ENCODE measurements around the gene SOX15. TPM values are rescaled to one million over a fixed set of nuclear protein-coding genes. Genes with fewer than 3 reads are reported as not detected.

Gene SOX15
- polyA plus RNA-seq, 1 donor = 3.0 TPM

DNA sequence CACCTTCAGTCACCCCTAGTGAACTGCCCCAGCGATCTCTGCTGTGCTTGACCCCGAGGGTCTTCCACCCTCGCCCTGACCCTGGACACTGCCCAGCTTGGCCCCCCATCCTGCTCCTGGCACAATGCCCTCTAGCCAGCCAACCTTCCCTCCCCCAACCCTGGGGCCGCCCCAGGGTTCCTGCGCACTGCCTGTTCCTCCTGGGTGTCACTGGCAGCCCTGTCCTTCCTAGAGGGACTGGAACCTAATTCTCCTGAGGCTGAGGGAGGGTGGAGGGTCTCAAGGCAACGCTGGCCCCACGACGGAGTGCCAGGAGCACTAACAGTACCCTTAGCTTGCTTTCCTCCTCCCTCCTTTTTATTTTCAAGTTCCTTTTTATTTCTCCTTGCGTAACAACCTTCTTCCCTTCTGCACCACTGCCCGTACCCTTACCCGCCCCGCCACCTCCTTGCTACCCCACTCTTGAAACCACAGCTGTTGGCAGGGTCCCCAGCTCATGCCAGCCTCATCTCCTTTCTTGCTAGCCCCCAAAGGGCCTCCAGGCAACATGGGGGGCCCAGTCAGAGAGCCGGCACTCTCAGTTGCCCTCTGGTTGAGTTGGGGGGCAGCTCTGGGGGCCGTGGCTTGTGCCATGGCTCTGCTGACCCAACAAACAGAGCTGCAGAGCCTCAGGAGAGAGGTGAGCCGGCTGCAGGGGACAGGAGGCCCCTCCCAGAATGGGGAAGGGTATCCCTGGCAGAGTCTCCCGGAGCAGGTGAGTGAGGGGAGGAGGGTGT lies 31.2 kb downstream of the SOX15 start, which contains the start of gene TNFSF13:
TNFSF13 (plus strand) TSS at position 207 of the 776 bp plus-strand sequence; CDS start at position 497, 290 bp downstream.
- DNase-seq = no peak

DNA sequence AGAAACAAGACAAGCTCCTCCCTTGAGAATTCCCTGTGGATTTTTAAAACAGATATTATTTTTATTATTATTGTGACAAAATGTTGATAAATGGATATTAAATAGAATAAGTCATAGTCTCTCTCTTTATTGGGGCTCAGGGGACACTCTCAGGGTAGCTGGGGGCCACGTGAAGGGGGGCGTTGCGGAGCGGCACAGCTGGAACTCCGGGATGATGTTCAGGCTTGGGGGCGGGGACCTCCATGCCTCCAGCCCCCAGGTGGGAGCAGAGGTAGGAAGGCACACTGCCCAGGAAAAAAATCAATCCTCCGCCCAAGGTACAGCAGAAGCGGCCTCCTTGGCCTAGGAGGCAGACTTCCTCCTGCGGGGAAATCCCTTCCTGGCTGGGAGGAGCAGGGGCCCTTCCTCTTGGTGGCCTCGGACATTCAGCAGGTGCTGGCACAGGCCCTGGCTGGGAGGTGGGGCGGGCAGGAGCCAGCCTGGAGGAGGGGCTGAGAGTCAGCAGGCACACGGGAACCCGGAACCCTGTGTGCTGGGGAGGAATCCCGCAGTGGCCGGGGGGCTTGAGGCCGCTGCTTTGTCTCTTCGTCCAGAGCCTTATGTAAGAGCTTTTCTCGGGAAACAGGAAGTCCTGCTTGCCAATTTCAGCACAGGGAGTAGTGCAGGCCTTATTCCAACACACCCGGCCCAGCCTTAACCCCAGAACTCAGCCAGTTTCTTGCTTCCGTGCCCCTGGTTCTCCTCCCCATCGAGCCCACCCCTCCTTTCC lies 31.9 kb downstream of the SOX15 start:
- DNase-seq = no peak

DNA sequence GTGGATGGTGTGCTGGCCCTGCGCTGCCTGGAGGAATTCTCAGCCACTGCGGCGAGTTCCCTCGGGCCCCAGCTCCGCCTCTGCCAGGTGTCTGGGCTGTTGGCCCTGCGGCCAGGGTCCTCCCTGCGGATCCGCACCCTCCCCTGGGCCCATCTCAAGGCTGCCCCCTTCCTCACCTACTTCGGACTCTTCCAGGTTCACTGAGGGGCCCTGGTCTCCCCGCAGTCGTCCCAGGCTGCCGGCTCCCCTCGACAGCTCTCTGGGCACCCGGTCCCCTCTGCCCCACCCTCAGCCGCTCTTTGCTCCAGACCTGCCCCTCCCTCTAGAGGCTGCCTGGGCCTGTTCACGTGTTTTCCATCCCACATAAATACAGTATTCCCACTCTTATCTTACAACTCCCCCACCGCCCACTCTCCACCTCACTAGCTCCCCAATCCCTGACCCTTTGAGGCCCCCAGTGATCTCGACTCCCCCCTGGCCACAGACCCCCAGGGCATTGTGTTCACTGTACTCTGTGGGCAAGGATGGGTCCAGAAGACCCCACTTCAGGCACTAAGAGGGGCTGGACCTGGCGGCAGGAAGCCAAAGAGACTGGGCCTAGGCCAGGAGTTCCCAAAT lies 32.6 kb downstream of the SOX15 start:
- DNase-seq = no peak

DNA sequence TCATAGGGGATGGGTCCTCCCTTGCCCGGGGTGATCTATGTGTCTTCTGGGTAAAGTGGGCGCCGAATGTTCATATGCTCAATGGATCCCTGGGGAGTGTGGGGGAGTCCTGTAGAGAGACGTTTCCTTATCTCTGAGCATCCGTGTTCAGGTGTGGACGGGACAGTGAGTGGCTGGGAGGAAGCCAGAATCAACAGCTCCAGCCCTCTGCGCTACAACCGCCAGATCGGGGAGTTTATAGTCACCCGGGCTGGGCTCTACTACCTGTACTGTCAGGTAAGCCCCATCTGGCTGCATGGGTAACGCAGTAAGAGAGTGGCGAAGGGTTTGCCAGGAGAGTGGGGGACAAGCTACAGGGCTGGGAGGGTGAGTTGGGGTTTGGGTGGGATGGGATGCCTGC lies 33.3 kb downstream of the SOX15 start:
- DNase-seq = no peak

DNA sequence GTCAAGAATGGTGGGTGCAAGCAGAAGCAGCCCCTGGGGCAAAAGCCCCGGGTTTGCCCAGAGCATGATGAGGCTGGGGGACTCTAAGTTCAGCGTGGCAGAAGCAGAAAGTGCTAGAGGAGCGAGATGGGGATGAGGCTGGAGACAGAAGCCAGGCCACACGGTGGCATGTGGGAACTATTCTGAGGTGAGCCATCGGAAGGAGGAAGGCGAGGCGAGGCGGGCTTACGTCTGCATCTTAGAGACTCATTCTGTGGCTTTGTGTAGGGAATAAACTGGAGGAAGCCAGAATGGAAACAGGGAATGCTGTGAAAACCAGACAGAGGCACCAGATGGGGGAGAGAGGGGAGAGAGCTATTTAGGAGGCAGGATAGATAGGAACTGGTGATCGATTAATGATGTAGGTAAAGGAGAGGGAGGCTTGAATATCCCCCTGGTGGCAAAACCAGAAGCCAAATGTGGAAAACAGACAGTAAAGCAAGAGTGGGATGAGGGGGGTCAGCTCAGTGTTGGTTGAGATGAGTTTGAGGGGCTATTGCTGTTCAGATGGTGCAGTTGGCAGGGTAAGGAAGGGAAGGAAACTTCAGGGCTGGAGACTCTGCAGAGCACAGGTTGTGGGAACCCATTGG lies 34.5 kb downstream of the SOX15 start:
- no peak for DNase-seq

DNA sequence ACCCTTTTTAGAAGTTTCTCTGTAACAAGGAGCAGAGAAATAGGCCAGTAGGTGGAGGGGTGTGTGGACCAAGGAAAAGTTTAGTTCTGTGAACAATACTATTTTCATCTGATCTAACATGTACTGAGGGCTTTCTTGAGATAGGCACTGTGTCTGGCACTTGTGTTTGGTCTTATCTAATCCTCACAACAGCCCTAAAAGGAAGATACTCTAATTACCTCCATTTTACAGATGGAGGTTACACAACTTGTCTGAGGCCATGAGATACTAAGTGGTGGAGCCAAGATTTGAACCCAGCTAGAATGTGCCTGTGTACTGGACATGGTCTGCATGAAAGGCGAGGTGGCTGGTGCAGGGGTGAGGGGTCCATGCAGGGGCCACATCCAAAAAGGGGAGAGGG lies 36.5 kb downstream of the SOX15 start:
- DNase-seq = no peak

DNA sequence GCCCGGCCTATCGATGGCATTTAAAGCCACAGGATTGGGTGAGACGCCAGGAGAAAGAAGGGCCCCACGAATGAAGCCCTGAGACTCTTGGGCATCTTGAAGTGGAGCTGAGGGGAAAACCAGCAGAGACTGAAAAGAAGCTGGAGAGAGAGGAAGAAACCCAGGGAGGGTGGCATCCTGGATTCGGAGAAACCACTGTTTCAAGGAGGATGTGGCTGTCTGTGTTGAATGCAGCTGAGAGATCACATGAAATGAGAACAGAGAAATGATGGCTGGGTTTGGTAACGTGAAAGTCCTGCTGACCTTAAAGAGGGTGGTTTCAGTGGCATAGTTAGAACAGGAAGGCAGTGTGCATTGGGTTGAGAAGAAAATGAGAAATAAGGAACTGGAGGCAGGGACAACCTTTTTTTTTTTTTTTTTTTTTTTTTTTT lies 37.3 kb downstream of the SOX15 start:
- DNase-seq = no peak

DNA sequence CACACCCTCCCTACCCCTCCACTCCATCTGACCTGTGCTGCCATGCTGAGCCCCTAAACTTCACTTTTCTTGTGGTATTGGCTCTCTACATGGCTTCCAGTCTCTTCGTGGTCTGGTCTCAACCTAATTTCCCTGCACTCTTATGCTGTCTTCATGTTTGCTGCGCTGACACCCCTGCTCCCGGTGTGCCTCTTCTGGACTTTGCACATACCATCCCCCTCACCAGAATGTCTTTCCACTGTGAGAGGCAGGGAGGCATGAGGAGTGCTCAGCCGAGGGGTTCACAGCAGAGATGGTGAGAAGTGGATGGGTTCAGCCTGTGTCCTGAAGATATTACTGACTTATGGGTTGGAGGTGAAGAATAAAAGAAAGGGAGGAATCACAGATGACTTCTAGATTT lies 38.5 kb downstream of the SOX15 start:
- no peak for DNase-seq

DNA sequence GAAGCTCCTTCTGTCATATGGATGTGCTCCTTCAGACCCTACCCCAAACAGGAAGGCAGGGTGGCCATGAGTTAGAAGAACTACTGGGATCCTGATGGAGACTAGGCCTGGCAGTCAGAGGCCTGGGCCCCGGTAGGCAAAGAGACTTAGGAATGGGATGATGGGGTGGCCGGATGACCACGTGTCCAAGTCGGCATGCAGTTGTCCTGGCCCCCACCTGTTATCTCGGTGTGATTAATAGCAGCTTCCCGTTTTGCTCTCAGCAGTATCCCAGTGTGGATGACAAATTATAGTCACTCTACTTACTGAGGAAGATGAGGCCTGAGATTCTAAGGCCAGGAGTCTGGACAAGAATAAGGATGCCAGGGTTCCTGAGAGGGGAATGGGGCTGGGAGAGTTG lies 39.5 kb downstream of the SOX15 start:
- DNase-seq = no peak

DNA sequence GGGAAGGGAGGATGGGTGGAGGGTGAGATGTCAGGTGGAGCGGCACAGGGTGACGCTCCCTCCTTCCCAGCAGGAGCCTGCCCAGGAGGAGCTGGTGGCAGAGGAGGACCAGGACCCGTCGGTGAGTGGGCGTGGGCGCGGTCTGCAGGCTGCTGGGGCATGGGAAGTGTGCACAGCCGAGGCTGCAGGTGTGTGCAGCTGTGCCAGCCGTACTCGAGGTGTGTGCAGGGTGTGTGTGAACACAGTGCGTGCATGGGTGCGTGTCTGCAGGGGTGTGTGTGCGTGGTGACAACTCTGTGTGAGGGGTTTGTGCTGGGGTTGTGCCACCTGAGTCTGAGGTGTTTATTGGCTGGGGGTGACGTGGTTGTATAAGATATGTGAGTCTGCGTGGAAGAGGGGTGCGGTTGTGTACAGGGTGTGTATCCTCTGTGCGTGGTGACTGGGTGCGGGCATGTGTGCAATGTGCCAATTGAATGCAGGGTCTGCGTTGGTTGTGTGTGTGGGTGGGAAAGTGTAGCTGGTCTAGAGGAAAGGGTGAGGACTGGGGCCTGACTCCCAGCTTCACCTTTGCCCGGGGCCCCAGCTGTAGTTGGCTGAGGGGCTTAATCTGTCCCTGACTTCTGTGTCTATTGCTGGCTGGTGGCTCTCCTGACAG lies 40.4 kb downstream of the SOX15 start:
- no peak for DNase-seq

DNA sequence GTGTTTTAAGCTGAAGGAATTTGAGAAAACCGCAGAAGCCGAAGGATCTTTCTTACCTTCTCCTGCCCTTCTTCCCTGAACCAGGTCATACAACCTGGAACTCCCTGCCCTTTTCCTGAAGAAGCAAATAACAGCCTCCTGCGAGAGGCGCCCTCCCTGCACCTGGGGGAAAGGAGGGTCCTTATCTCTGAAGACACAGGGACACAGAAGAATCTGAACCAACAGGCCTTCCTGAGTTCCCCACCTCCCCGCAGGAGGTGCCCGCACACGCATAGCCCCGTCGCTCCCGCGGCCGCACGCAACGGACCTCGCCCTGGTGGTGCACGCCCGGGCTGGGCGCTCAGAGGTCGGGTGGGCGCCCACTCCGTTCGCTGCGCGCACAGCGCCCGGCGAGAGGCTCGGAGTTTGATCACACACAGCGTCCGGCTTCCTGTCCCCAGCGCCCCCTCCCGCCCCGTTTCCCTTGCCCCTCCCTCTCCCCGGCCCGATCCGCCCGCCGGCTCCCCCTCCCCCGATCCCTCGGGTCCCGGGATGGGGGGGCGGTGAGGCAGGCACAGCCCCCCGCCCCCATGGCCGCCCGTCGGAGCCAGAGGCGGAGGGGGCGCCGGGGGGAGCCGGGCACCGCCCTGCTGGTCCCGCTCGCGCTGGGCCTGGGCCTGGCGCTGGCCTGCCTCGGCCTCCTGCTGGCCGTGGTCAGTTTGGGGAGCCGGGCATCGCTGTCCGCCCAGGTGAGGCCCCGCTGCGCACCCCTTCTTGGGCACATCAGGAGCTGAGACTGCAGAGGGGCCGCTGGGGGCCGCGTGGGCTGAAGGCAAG lies 41.1 kb downstream of the SOX15 start, which contains the start of gene TNFSF12:
TNFSF12 (plus strand) TSS at position 474 of the 816 bp plus-strand sequence; CDS start at position 570, 96 bp downstream.
- no peak for DNase-seq

DNA sequence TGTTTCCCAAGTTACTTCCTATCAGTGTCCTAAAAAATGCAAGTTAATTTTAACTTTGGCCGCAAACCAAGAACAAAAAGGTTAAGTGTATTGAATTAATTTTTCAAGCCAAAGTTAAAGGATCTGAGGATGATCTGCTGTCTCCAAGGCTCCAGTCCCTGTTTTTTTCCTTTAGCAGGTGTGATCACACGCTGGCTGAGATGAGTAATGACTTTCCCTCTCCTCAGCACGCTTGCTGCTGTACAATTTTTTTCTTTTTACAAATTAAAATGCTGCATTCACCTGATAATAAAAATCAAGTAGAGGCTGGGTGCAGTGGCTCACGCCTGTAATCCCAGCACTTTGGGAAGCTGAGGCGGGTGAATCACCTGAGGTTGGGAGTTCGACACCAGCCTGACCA lies 45.0 kb downstream of the SOX15 start:
- no peak for DNase-seq

DNA sequence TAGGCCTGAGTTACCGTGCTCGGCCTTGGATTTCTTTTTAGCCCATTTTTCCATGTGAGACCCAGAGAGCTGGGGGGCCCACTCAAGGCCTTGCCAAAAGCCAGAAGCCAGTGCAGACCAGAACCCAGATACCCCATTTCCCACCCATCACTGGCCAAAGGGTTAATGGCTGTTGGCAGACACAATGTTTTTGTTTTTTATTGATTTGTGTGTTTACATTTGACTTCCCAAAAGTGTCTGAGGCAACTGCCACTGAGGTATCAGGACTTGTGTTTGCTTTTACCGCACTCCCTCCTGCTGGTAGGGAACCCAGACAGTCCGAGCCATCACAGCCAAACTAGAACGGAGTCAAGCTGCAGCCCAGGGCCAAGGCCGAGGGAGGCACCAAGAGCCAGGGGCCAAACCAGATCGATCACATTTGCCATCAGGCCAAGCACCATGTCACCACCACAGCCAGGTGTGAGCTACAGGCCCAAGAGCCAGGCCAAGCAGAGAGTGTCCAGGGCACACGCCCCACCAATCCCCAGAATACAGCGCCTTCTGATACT lies 48.7 kb downstream of the SOX15 start:
- no peak for DNase-seq

DNA sequence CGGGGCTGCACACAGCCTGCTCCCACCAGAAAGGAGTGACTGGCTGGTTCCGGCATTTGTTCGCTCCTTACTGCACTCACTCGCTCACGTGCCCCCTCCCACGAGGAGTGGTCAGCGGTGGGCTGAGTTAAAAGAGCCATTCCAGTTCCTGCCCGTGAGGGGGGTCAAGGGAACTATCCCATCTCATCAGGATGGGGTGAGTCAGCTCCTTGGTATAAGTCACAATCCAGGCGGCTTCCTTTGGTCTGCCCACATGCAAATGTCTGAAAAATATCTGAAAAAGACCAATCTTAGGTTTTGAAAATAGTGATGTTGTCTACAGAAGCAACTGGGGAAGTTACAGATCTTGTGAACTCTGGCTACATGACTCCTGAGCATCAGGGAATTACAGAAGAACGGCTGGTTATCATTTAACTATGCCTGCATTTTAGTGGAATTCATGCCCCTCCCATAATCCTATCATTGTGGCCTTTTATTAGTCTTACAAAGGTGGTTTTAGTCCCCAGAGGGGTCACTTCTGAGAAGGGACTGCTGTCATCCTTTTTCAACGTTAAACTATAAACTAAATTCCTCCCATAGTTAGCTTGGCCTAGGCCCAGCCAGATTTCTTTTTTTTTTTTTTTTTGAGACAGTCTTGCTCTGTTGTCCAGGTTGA lies 50.9 kb downstream of the SOX15 start:
- no peak for DNase-seq

Other genes starting within 250 kb of the SOX15 start
- gene KCTD11, start 237.9 kb downstream of the SOX15 start, polyA plus RNA-seq (ENCODE audit: insufficient read length) = 10.3 TPM
- not detected for gene TMEM95, start 234.9 kb downstream of the SOX15 start, polyA plus RNA-seq (ENCODE audit: insufficient read length)
- gene TNK1, start 209.0 kb downstream of the SOX15 start, polyA plus RNA-seq (ENCODE audit: insufficient read length) = 5.5 TPM
- gene PLSCR3, start 195.6 kb downstream of the SOX15 start, polyA plus RNA-seq (ENCODE audit: insufficient read length) = 27.8 TPM
- 74.9 TPM for gene TMEM256, start 186.0 kb downstream of the SOX15 start, polyA plus RNA-seq (ENCODE audit: insufficient read length)
- gene NLGN2, start 182.2 kb downstream of the SOX15 start, polyA plus RNA-seq (ENCODE audit: insufficient read length) = 28.1 TPM
- not detected for gene SPEM1, start 169.8 kb downstream of the SOX15 start, polyA plus RNA-seq (ENCODE audit: insufficient read length)
- not detected for gene SPEM2, start 164.5 kb downstream of the SOX15 start, polyA plus RNA-seq (ENCODE audit: insufficient read length)
- gene SPEM3, start 161.2 kb downstream of the SOX15 start, polyA plus RNA-seq (ENCODE audit: insufficient read length) = not detected
- gene TMEM102, start 154.7 kb downstream of the SOX15 start, polyA plus RNA-seq (ENCODE audit: insufficient read length) = 4.4 TPM
- 6.1 TPM for gene FGF11, start 150.6 kb downstream of the SOX15 start, polyA plus RNA-seq (ENCODE audit: insufficient read length)
- gene CHRNB1, start 145.0 kb downstream of the SOX15 start, polyA plus RNA-seq (ENCODE audit: insufficient read length) = 10.5 TPM
- 39.3 TPM for gene ZBTB4, start 110.5 kb downstream of the SOX15 start, polyA plus RNA-seq (ENCODE audit: insufficient read length)
- 0.45 TPM for gene SLC35G6, start 108.6 kb downstream of the SOX15 start, polyA plus RNA-seq (ENCODE audit: insufficient read length)
- 141 TPM for gene POLR2A, start 105.7 kb downstream of the SOX15 start, polyA plus RNA-seq (ENCODE audit: insufficient read length)
- gene TNFSF12, start 41.0 kb downstream of the SOX15 start, polyA plus RNA-seq (ENCODE audit: insufficient read length) = 17.7 TPM
- 13.2 TPM for gene TNFSF13, start 31.3 kb downstream of the SOX15 start, polyA plus RNA-seq (ENCODE audit: insufficient read length)
- 90.9 TPM for gene SENP3, start 28.2 kb downstream of the SOX15 start, polyA plus RNA-seq (ENCODE audit: insufficient read length)
- gene CD68, start 10.5 kb downstream of the SOX15 start, polyA plus RNA-seq (ENCODE audit: insufficient read length) = 56.8 TPM
- 119 TPM for gene MPDU1, start 6.2 kb downstream of the SOX15 start, polyA plus RNA-seq (ENCODE audit: insufficient read length)
- gene FXR2, start 24.8 kb upstream of the SOX15 start, polyA plus RNA-seq (ENCODE audit: insufficient read length) = 54.8 TPM
- 136 TPM for gene SAT2, start 37.7 kb upstream of the SOX15 start, polyA plus RNA-seq (ENCODE audit: insufficient read length)
- 2.8 TPM for gene SHBG, start 40.0 kb upstream of the SOX15 start, polyA plus RNA-seq (ENCODE audit: insufficient read length)
- 20.5 TPM for gene ATP1B2, start 60.8 kb upstream of the SOX15 start, polyA plus RNA-seq (ENCODE audit: insufficient read length)
- 76.3 TPM for gene TP53, start 97.4 kb upstream of the SOX15 start, polyA plus RNA-seq (ENCODE audit: insufficient read length)
- 13.1 TPM for gene WRAP53, start 98.4 kb upstream of the SOX15 start, polyA plus RNA-seq (ENCODE audit: insufficient read length)
- 21.3 TPM for gene EFNB3, start 115.1 kb upstream of the SOX15 start, polyA plus RNA-seq (ENCODE audit: insufficient read length)
- gene DNAH2, start 127.7 kb upstream of the SOX15 start, polyA plus RNA-seq (ENCODE audit: insufficient read length) = 0.52 TPM
- 20.5 TPM for gene KDM6B, start 244.1 kb upstream of the SOX15 start, polyA plus RNA-seq (ENCODE audit: insufficient read length)

Data from left kidney (tissue), 2 donors.